Thyroid gland (tissue), 4 donors: Measurements from ENCODE around the gene CBS.
"Not testable (repeated sequence)": the region's sequence is repeated elsewhere in the genome, so short reads cannot be mapped to it uniquely, and the experiment has no call there.

Experiments used
- CTCF ChIP-seq, 6 experiments: fragments of 200-600 bp in 3 of 6; fragments of 450-650 bp in 3 of 6; sonication (generic) in 3 of 6; IDR thresholded peaks; one replicate each; pipeline ENCODE4 v1.5.1; 2016 to 2019; ENCODE audit warnings: antibody characterized with exemption in 6 of 6, mild to moderate bottlenecking in 2 of 6, inconsistent platforms in 1 of 6, moderate library complexity in 1 of 6
- POLR2A ChIP-seq, 2 donors: fragments of 450-650 bp; IDR thresholded peaks; one replicate each; pipeline ENCODE4 v1.6.1; 2017; ENCODE audit warnings: antibody characterized with exemption in 2 of 2, mild to moderate bottlenecking in 2 of 2, moderate library complexity in 1 of 2

GRCh38 chr21:43069682-43070081 is 6.0 kb downstream of the CBS start:
- TF ChIP-seq CTCF, POLR2A (IDR thresholded peaks at IDR 0.05): not testable (repeated sequence)
